ENCODE data around the gene AP1S3.

The AP1S3 gene

DNA sequence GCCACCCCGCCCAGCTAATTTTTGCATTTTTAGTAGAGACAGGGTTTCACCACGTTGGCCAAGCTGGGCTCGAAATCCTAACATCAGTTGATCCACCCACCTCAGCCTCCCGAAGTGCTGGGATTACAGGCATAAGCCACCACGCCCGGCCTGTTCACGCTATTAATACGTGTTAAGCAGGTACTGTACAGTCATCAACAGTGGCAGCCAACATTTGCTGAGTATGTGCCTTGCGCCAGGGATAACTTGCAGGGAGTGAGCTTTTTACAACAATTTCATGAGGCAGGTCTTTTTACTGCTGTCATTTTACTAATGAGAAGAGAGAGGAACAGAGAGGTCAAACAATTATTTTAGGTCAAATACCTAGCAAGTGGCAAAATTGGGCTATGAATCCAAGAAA, 115.2 kb downstream of the AP1S3 start:
- Mint-ChIP-seq H3K9me3 (peaks cover 7% of the 10 kb centered on the region), H3K27me3 (peaks cover 7% of the 10 kb centered on the region), H3K4me1 (ENCODE audit: low read depth) (no peaks in the 10 kb centered on the region), H3K4me3 (no peak overlapping the region), H3K36me3 (ENCODE audit: low read depth) (no peaks in the 10 kb centered on the region), H3K27ac (no peak overlapping the region)
- DNase-seq = no peak

- Mint-ChIP-seq H3K4me3 (no peak overlapping the region), H3K4me1 (ENCODE audit: low read depth) (no peaks in the 10 kb centered on the region), H3K27me3 (peaks cover 7% of the 10 kb centered on the region), H3K9me3 (peaks cover 11% of the 10 kb centered on the region), H3K27ac (no peak overlapping the region), H3K36me3 (ENCODE audit: low read depth) (no peaks in the 10 kb centered on the region)
- no peak for DNase-seq
Observed at GRCh38 chr2:223721746-223722145, 115.6 kb downstream of the AP1S3 start.

DNA sequence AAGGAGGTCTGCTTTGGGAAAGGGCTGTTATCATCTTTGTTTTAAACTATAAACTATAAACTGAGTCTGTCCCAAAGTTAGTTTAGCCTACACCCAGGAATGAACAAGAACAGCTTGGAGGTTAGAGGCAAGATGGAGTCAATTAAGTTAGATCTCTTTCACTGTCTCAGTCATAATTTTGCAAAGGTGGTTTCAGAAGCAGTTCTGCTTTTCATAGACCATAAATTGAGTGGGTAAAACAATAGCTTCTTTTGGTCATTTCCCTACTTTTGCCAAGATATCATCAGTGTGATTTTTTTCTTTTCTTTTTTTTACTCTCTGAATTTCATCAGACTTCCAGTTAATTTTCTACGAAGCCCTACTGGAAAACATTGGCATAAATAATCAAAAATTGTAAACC, 117.0 kb downstream of the AP1S3 start:
- peaks cover 7% of the 10 kb centered on the region for H3K27me3 Mint-ChIP-seq
- no peak overlapping the region for H3K27ac Mint-ChIP-seq
- no peak for DNase-seq
- no peaks in the 10 kb centered on the region for H3K4me1 Mint-ChIP-seq (ENCODE audit: low read depth)
- peaks cover 13% of the 10 kb centered on the region for H3K9me3 Mint-ChIP-seq
- H3K4me3 Mint-ChIP-seq = no peak overlapping the region
- H3K36me3 Mint-ChIP-seq (ENCODE audit: low read depth) = no peaks in the 10 kb centered on the region

GRCh38 chr2:223712642-223713041, 124.7 kb downstream of the AP1S3 start:
- no peak overlapping the region for H3K4me3 Mint-ChIP-seq
- H3K27ac Mint-ChIP-seq = no peak overlapping the region
- peaks cover 2% of the 10 kb centered on the region for H3K4me1 Mint-ChIP-seq (ENCODE audit: low read depth)
- H3K27me3 Mint-ChIP-seq = peaks cover 10% of the 10 kb centered on the region
- H3K9me3 Mint-ChIP-seq = peaks cover 8% of the 10 kb centered on the region
- no peak for DNase-seq
- no peaks in the 10 kb centered on the region for H3K36me3 Mint-ChIP-seq (ENCODE audit: low read depth)

DNA sequence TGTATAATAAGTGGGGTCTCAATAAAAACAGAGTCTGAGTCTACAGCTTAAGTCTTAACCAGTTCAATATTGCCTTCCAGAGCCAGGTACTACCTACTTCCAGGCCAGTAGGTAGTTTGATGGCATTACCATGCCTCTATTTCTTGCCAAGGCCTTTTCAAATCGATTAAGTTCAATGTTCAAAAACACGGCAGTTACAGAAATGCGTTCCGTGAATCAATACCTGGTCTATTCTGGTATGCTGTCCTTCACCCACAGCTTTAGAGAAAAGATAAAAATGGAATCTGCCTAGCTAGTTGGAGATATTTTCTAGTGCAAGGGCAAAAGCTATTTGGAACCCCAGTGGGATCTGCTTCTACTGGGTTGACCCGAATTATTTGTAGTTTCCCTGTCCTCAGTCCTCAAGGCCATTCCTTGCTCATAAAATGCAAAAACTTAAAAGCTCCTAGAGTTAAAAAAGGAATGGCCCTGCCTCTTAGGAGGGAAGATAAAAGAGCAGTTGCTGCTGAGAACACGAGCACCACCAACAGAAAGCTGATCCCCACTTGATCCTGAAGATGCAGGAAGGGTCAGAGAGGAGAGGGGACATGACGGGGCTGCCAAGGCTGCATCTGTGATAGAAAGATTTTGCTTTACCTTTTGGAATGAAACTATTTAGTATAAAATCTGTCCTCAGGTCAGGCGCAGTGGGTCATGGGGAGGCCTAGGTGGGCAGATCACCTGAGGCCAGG, 125.6 kb downstream of the AP1S3 start:
- Mint-ChIP-seq H3K36me3 (ENCODE audit: low read depth) (no peaks in the 10 kb centered on the region), H3K27ac (no peak overlapping the region), H3K27me3 (peaks cover 13% of the 10 kb centered on the region), H3K4me1 (ENCODE audit: low read depth) (peaks cover 2% of the 10 kb centered on the region), H3K9me3 (peaks cover 2% of the 10 kb centered on the region), H3K4me3 (no peak overlapping the region)
- DNase-seq = no peak
